CD4-positive, alpha-beta T cell treated with Interleukin-17A for 1 hour (primary cell): ENCODE measurements around the gene ROR1.

Source experiments
- DNase-seq: peaks from one replicate; pipeline ENCODE4 v3.0.0-alpha.2; 2020

ROR1 gene

DNA sequence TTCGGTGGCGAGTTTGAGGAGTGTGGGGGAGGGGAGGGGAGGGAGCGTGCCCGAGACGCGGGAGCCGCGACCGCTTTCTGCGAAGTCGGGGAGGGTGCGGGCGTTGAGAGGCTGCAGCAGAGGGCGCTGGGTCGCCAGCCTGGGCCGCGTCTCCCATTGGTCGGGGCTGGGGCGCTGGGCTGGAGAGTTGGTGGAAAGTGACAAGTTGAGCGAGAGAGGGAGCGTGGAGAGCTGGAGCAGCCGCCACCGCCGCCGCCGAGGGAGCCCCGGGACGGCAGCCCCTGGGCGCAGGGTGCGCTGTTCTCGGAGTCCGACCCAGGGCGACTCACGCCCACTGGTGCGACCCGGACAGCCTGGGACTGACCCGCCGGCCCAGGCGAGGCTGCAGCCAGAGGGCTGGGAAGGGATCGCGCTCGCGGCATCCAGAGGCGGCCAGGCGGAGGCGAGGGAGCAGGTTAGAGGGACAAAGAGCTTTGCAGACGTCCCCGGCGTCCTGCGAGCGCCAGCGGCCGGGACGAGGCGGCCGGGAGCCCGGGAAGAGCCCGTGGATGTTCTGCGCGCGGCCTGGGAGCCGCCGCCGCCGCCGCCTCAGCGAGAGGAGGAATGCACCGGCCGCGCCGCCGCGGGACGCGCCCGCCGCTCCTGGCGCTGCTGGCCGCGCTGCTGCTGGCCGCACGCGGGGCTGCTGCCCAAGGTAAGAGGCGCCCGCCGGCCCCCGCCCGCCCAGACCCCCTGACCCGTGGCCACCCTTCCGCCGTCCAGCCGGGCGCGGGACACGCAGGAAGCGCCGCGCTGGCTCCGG is at the start of gene ROR1:
TSS of gene ROR1 (plus strand) at position 203 of the 802 bp plus-strand sequence.
- peak; percentile 10 for DNase-seq

DNA sequence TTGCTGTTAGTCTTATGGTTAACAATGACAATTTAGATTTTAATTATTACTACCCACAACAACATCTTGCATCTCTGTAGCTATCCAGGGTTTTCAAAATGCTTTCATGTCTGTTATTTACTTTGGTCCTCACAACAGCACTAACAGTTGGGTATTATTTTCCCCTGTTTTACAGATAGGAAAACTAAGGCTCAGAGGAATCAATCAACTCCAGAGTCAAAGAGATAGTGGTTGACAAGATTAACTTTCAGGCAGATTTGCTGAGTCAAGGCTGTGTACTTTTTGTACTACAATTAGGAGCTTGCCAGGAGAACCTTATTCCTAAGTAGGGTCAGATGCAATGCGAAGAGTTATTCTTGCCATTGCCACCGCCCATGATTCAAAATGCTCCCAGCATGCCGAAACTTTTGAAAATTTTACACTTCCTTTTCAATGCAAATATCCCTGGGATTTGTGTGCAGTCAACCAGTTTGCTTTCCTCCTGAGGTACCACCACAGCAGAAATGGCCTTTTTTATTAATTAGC is 49.4 kb upstream of the ROR1 start:
- DNase-seq: no peak

DNA sequence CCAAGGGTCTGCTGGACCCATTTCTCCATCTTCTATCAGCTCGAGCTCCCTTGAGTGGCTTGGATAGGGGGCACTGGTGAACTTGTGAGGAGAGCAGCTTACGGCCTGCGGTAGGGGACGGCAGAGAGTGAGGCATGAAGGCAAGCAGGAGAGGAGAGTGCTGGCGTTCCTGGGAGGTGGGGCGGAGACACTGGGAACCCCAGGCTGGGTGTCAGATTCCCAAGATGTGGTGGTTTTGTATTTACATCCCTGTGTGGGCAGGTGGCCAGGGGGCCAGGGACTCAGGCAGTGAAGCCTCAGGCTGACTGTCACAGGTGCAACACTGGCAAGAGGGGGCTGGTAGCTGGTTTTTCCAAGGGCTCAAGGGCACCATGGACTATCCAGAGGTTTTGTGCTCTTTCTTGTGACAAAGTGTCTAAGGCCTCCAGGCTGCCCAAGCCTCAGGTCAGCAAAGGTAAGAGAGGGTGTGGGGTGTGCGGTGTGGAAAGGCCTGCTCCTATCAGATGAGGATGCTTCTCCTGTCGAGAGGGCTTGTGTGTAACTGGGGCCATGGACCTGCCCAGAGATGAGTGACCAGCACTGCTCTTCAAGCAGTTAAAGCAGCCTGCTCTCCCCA is 45.1 kb upstream of the ROR1 start:
- no peak for DNase-seq

DNA sequence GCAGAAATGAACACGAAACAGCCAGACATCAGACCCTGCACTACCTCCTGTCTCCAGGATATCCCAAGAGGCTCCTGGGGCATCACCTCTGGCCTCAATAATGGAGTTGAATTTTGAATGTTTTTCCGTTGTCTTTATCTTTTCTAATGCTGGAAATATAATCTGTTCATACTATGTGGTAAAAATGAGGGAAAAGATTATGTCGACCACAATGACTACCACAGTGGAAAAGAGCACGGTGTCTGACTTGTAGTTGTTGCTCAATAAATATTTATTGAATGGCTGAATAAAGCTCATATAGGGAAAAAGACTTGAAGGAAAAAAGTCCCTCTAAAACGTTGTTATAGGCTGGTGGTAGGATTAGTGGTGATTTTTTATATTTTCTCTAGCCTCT is 44.6 kb upstream of the ROR1 start:
- no peak for DNase-seq

DNA sequence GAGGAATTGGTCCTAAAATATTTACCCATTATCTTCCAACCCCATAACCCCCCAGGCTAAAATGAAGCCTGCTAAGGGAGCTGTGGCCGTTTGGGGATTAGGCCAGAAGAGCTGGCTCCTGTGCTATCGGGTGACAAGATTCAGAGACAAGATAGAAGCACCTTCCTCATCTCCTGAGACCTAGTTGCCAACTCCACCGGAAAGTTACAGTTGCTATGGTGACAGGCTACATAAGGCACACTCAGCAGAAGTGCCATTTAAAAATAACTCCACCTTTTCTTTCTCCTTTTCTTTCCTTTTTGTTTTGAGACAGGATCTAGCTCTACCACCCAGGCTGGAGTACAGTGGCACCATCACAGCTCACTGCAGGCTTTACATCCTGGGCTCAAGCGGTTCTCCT is 43.6 kb upstream of the ROR1 start:
- no peak for DNase-seq

DNA sequence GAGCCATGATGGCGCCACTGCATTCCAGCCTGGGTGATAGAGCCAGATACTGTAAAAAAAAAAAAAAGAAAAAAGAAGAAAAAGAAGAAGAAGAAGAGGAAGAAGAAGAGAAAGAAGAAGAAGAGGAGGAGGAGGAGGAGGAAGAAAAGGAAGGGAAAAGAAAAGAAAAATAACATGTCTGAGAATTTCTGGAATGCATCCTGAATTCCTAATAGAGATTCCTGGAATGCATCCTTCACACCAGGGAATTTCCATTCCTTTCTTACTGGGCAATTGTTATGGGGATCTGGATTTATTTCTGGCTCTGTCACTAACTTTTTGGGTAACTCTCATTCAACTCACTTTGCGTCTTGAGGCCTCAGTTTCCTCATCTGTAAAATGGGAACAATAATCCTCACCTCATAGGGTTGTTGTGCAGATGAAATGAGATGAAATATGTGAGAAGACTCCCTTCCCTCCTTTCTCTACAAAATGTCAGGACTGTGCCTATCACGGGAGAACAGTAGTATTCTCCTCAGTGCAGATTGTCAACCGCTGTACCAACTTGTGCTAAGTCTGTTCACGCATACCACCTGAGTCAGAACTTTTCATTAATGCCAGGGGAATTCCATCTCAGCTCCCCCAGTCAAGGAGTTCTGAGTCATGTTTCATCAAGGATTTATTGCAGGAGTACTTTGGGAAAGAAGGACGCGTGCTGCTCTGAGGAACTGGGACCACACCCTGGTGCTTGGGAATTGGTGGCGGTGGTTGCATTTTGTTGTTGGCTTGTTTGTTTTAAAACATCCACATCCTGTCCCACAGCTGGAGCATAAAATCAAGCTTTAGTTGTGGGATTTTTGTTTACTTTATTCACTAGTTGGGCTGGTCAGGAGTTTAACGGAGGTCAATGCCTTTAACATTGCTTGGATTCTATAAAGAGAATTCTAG is 42.4 kb upstream of the ROR1 start:
- no peak for DNase-seq

DNA sequence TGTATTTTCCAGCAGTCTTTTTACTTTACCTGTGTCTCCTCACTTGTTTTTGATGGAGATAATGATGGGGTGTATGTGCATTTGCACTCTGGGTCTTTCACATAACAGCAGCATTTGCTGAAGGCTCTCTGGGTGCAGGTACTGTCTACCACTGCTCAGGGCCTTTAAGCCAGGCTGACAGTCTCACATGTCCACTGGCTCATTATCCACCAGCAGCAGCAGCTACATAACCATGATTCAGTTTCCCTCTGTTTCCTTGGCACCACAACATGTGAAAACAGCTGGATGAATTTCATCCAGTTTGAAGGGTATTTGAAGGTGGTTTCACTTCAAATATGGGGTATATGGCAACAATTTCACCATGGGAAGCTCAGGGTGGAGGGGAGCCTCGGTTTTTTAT is 41.2 kb upstream of the ROR1 start:
- no peak for DNase-seq

DNA sequence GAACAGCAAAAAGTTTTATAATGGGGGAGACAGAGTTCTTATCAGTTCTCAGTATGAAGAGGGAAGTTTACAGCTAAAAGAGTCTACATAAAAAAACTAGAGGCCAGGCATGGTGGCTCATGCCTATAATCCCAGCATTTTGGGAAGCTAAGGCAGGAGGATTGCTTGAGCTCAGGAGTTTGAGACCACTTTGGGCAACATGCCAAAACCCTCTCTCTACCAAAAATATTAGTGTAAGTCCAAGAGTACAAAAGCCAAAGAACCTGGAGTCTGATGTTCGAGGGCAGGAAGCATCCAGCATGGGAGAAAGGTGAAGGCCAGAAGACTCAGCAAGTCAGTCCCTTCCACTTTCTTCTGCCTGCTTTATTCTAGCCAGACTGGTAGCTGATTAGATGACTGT is 35.0 kb upstream of the ROR1 start:
- DNase-seq: no peak

DNA sequence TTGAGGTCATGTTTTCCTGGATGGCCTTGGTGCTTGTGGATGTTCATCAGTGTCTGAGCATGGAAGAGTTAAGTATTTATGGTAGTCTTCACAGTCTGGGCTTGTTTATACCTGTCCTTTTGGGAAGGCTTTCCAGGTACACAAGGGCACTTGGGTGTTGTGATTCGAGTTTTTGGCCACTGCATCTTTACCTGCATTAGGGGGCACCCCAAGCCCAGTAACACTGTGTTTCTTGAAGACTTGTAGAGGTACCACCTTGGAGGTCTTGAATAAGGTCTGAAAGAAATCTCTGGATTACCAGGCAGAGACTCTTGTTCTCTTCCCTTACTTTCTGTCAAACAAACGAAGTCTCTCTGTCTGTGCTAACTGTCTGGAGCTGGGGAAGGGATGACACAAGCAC is 34.4 kb upstream of the ROR1 start:
- DNase-seq: no peak

DNA sequence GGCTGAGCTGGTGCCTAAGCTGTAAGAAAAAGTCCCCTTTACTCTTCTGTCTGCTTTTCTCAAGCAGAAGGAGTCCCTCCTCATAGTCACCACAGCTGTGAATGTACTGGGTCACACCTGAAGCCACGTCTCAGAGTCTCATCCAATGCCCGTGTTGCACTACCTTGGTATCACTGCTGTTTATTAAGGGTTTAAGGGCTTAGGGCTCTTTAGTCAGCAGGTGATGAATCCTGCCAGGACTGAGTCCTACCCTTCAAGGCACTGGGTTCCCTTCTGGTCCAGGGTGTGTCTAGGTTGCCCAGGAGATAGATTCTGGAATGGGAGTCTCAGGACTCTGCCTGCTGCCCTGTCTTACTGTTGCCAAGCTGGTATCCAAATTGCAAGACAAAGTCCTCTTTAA is 33.4 kb upstream of the ROR1 start:
- no peak for DNase-seq

DNA sequence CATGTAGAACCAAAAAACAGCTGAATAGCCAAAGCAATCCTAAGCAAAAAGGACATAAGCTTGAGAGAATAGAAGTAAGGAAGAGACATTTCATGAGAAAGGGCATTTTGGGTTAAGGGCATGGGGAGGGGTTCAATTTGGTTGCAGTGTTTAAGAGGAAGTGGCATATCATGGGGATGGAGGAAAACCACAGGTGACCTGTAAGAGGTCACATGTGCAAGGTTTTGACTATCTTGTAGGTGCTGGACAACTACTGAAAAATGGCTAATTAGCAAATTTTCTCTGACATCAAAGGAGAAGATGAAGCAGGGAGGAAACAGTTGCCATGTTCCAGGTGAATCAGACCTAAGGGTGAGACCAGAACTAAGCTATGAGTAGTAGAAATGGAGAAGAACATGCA is 31.3 kb upstream of the ROR1 start:
- no peak for DNase-seq

DNA sequence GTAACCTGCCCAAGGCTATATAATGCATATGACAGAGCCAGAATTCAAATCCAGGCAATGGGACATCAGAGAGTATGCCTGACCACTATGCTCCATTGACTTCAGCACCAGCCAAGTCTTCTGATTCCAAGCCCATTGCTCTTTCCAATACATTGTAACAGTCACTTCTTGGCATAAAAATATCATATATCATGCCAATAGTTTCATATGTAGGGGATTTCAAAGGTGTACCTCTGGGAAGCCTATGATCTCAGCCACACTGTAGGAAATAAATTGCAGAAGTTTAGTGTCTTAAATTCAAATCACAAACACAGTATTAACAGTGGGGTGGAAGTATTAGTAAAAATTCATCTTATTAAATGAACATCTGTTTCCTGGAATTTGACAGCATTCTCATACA is 30.0 kb upstream of the ROR1 start:
- no peak for DNase-seq

DNA sequence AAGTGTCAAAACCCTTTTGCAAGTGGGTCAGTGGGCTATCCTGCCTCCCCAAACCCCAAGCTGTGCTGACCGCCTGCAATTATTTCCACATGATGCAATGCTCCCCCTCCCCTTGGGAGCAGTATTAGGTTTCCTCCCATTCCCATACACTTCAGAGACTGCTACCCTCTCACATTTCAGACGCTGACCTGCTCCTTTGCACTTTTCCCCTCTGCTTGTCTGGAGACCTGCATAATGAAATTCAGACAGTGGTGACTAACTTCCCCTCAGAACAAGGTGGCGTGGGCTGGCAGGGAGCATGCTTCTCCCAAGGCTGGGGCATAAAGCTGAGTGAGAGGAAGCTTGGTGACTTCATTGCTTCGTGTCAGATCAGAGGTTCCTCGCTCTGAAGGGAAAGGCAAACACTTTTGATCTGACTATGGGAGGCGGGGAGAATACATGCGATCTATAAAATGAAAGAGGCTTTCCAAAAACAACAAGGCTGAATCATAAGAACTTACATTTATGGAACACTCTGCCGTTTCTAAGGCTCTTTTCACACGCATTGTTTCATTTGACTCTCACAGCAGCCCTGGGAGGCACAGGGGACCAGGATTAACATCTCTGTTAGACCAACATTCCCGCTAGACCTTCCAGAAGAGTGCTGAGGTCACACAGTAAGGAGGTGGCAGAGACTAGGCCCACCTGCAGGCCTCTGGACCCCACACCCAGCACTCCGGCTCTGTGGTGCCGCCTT is 27.5 kb upstream of the ROR1 start:
- DNase-seq: no peak

DNA sequence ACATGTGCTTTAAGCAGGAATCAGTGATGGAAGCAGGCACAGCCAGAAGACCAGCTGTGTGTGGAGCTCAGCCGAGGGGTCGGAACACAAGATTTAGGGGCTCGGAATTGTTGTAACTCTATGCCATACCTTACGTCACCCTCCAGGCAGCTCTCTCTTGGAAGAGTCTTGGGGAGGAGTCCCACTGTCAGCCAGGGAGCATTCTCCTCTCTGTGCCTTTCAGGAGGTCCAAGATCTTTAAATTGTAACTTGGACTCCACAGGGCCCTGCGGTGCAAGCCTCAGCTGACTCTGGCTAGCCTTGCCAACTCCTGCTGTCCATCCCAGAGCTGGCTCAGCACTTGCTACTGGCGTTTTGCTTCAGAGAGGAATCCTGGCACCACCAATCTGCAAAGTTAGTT is 26.4 kb upstream of the ROR1 start:
- DNase-seq: no peak

DNA sequence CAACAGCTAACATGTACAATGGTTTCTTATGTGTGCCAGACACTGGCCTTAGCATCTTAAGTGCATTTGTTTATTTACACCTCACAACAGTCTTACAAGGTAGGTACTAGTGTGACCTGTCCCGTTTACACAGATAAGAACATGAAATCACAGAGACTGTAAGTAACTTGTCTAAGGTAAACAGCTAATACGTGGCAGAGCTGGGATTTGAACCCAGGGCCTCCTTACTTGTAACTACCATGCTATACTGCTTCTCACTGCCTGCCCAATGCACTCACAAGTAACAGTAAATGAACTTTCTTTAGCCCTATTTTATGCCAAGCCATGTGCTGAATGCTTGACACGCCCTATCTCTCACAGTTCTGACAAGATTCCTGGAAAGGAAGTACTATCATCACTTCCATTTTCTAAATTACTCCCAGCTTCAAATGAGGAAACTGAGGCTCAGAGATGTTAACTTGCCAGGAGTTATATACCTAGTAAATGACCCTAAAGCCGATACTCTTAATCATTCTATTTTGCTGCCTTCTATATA is 25.7 kb upstream of the ROR1 start:
- no peak for DNase-seq

DNA sequence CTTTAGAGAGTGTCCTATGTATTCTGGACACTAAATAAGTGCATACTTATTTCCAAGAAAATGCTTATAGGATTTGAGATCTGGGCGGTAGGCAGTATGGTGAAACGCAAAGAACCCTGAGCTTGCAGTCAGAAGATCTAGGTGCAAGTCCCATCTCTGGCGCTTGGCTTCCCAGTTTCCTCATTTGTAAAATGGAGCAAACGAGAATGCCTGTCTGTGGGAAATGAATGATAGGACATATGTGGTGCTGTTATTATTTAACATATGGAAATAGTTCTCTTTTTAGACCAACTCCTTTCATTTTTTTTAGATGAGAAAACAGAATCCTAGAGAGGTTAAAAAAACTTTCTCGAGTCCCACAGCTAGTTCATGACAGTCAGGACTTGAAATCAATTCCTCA is 25.2 kb upstream of the ROR1 start:
- DNase-seq: no peak

DNA sequence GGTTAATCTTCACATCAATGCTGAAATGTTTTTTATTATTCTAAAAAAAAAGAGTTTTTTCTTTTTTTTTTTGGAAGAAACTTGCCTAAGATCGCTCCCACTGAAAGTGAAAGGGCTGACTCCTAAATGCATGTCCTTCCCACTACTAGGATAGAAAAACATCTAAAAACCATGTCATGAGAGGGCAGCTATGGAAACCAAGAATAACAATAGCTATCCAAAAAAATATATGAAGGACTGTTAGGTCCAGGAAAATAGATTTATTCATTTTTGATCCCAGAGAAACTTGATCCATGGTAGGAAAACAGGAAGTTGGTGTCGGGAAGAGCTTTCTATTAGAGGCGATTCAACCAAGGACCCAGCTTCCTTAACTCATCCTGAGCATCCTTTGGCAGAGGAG is 23.1 kb upstream of the ROR1 start:
- no peak for DNase-seq

DNA sequence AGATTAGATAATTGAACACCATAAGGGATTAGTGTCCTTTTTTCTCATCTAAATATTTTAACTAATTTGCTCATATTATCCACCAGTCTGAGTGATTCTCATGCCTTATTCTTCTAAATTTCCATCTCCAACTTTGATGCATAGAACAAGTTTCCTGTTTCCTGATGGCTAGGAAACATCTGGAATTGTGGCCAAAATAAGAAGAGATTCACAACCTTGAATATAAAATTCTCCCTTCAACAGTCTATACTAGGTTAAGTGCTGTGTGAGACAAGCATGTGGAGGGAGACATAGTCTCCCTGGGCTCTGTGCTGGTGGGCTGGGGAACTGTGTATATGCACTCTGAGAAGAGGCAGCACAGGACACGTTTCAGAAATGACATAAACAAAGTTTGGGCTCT is 21.6 kb upstream of the ROR1 start:
- DNase-seq: no peak

DNA sequence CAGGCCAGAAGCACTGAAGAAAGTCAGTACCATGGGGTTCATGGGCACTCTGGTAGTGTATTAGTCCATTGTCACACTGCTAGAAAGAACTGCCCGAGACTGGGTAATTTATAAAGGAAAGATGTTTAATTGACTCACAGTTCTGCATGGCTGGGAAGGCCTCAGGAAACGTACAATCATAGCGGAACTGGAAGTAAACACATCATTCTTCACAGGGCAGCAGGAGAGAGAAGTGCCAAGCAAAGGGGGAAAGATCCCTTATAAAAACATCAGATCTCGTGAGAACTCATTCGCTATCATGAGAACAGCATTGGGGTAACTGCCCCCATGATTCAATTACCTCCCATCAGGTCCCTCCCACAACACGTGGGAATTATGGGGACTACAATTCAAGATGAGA is 20.2 kb upstream of the ROR1 start:
- no peak for DNase-seq

DNA sequence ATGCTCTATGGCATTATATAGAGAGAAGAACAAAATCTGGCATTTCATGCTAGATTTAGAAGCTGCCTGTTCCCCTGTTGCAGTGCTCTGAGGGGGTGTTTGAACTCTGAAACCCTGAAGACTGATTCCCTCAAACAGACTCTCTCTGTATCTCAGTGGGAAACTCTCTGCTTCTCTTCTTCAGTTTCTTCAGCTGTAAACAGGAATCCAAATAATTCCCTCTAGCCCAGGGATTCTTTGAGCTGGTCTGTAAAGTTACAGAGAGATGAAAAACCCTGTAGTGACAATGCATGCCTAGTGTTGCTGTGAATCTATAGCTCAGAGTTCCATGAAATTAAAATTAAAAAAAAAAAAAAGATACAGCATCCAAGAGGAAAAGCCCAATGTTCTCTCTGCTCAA is 17.0 kb upstream of the ROR1 start:
- no peak for DNase-seq

DNA sequence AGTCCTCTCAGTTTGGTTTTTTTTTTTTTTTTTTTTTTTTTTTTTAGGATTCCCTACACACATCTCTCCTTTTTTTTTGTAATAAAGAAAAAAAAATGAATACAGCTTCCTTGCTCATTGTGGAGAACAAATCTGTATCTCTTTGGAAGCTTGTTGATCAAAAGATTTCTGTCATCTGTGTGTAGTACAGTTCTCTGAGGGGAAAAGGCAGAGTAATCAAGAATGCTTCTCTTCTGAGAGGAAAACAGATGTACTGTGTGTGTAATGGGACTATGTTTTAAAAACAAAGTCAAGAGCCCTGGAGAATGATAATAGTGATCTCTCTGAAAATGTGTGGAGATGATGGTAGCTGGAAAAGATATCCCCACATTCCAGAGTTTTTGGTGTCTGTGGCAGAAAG is 16.5 kb upstream of the ROR1 start:
- no peak for DNase-seq

DNA sequence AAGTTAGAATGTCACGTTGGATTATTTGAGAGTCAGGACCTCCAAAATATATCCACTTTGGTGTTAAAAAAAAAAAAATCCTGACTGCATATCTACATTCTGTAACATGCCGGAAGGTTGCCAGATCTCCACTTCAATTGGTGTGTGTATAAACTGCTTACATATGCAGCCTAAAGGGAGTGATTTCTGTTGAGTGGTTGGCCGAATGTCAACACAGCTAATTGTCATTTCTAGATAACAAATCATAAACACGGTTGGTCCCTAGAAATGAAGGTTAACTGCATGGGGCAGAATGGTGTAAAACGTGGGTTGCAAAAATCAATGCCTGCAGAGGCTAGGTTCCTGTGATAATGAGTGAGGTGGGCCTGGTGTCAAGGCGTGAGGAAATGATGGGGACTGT is 15.0 kb upstream of the ROR1 start:
- no peak for DNase-seq

DNA sequence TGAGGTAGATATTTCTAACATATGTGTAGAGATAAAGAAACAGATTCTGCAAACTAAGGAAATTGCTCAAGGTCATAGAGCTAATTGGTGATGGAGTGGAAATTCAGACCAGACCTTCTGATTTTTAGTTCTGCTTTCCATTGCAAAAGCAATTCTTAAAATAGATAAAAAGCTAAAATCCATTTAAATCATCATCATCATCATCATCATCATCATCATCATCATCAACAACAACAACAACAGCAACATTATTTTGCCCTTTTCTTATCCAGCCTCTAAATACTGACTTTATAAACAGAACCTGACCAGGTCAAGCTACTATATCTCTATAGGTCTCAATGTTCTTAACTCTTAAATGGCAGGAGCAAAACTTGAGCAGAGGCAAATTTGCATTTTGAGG is 14.0 kb upstream of the ROR1 start:
- DNase-seq: no peak
